ENCODE measurements around the gene NKX2-1. TPM values are rescaled to one million over a fixed set of nuclear protein-coding genes. Genes with fewer than 3 reads are reported as not detected.

The NKX2-1 gene
- not detected in 3 replicates for total RNA-seq
- long read RNA-seq = 0 reads

GRCh38 chr14:36519431-36520321 lies at the start of gene NKX2-1:
Gene NKX2-1 (minus strand): TSS chr14:36520232. CDS start chr14:36520129, 103 bp downstream.
- TF ChIP-seq CTCF (IDR thresholded peaks at IDR 0.05) = no peak
- Mint-ChIP-seq H3K27me3 (ENCODE audit: low read depth) (peaks cover 67% of the 10 kb centered on the region), H3K27ac (ENCODE audit: unreplicated experiment) (no peak within 1 kb of the TSS), H3K36me3 (ENCODE audit: low read depth) (peaks cover 4% of the 10 kb centered on the region), H3K4me1 (ENCODE audit: low read depth) (peaks cover 14% of the 10 kb centered on the region), H3K9me3 (ENCODE audit: low read depth) (no peaks in the 10 kb centered on the region), H3K4me3 (ENCODE audit: unreplicated experiment) (peak within 1 kb of the TSS; percentile 53)
- DNase-seq (ENCODE audit: low spot score) = no peak

- H3K9me3 Mint-ChIP-seq (ENCODE audit: low read depth) = no peaks in the 10 kb centered on the region
- no peak for DNase-seq (ENCODE audit: low spot score)
Observed at GRCh38 chr14:36556811-36557433, 36.9 kb upstream of the NKX2-1 start.

GRCh38 chr14:36555998-36556743 lies 36.1 kb upstream of the NKX2-1 start:
- no peak overlapping the region for H3K4me3 Mint-ChIP-seq (ENCODE audit: unreplicated experiment)
- no peak overlapping the region for H3K27ac Mint-ChIP-seq (ENCODE audit: unreplicated experiment)
- H3K9me3 Mint-ChIP-seq (ENCODE audit: low read depth) = no peaks in the 10 kb centered on the region
- H3K4me1 Mint-ChIP-seq (ENCODE audit: low read depth) = no peaks in the 10 kb centered on the region
- no peak for DNase-seq (ENCODE audit: low spot score)
- peaks cover 1% of the 10 kb centered on the region for H3K36me3 Mint-ChIP-seq (ENCODE audit: low read depth)
- H3K27me3 Mint-ChIP-seq (ENCODE audit: low read depth) = peaks cover 35% of the 10 kb centered on the region
- TF ChIP-seq CTCF (IDR thresholded peaks at IDR 0.05) = no peak

More at GRCh38 chr14:36556811-36557433, 36.9 kb upstream of the NKX2-1 start:
- Mint-ChIP-seq H3K4me3 (ENCODE audit: unreplicated experiment) (no peak overlapping the region), H3K27me3 (ENCODE audit: low read depth) (peaks cover 37% of the 10 kb centered on the region), H3K36me3 (ENCODE audit: low read depth) (peaks cover 1% of the 10 kb centered on the region), H3K27ac (ENCODE audit: unreplicated experiment) (peak overlapping the region; percentile 6), H3K4me1 (ENCODE audit: low read depth) (no peaks in the 10 kb centered on the region)
- peak; percentile 82 for TF ChIP-seq CTCF (IDR thresholded peaks at IDR 0.05)

GRCh38 chr14:36553656-36554260 lies 33.7 kb upstream of the NKX2-1 start:
- H3K9me3 Mint-ChIP-seq (ENCODE audit: low read depth) = no peaks in the 10 kb centered on the region
- peak; percentile 86 for TF ChIP-seq CTCF (IDR thresholded peaks at IDR 0.05)
- no peaks in the 10 kb centered on the region for H3K4me1 Mint-ChIP-seq (ENCODE audit: low read depth)
- no peak for DNase-seq (ENCODE audit: low spot score)
- peaks cover 1% of the 10 kb centered on the region for H3K36me3 Mint-ChIP-seq (ENCODE audit: low read depth)
- peaks cover 30% of the 10 kb centered on the region for H3K27me3 Mint-ChIP-seq (ENCODE audit: low read depth)
- H3K4me3 Mint-ChIP-seq (ENCODE audit: unreplicated experiment) = no peak overlapping the region
- no peak overlapping the region for H3K27ac Mint-ChIP-seq (ENCODE audit: unreplicated experiment)
